ENCODE results near the gene LYZL4.

LYZL4 gene

DNA sequence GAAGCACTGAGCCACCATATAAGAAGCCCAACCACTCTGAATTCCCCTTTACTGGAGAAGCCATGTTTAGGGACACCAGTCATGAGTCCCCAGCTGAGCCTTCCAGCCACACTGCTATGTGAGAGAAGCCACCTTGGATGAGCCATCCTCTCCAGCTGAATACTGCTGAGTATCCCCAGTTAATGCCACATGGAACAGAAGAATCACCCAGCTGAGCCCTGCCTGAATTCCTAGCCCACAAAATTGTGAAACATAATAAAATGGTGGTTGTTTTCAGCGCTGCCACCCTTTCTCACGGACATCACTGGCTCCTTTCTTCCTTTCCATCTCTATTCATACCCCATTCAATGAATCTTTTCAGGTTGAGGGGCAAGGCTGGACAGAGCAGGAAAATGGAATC, 22.1 kb upstream of the LYZL4 start:
- in situ Hi-C loops (cut with MboI; ENCODE audit: low pct_unique_long_range_greater_than_20kb, low sequenced_read_pairs): loop anchor here (25.0 kb wide), 3 partner anchors 195 to 545 kb away; no protein-coding TSS in a partner anchor
- no peak for DNase-seq

- DNase-seq: no peak
These were observed 20.5 kb upstream of the LYZL4 start for GRCh38 chr3:42430781-42431532.

DNA sequence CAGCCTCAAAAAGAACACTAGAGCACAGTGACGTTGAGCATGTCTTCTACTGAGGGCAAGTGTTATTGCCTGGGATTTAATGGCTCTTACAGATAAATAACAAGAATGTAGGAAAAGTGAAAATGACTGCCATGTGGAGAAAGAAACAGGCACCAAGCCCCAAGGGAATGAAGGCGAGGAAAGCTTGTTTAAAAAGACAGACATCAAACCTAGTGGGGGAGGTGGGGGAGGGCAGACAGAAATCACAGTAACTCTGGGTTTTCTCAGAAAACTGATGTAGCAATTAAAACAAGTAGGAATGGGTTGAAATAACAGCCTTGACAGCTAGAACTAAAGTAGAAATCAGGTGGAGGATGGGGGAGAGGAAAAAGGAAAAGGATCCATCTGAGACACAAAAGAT, 18.4 kb upstream of the LYZL4 start:
- no peak for DNase-seq
- in situ Hi-C loops (cut with MboI; ENCODE audit: low pct_unique_long_range_greater_than_20kb, low sequenced_read_pairs): loop anchor here (25.0 kb wide), 3 partner anchors 192 to 542 kb away; no protein-coding TSS in a partner anchor

More at GRCh38 chr3:42430781-42431532, 20.5 kb upstream of the LYZL4 start:
- in situ Hi-C loops (cut with MboI; ENCODE audit: low pct_unique_long_range_greater_than_20kb, low sequenced_read_pairs): loop anchor here (25.0 kb wide), 3 partner anchors 194 to 544 kb away; no protein-coding TSS in a partner anchor

GRCh38 chr3:42425736-42426407, 15.5 kb upstream of the LYZL4 start:
- in situ Hi-C loops (cut with MboI; ENCODE audit: low pct_unique_long_range_greater_than_20kb, low sequenced_read_pairs): loop anchor here (25.0 kb wide), 3 partner anchors 189 to 539 kb away; no protein-coding TSS in a partner anchor
- no peak for DNase-seq

GRCh38 chr3:42424911-42425310, 14.5 kb upstream of the LYZL4 start:
- DNase-seq: no peak
- in situ Hi-C loops (cut with MboI; ENCODE audit: low pct_unique_long_range_greater_than_20kb, low sequenced_read_pairs): loop anchor here (25.0 kb wide), 3 partner anchors 188 to 538 kb away; no protein-coding TSS in a partner anchor

DNA sequence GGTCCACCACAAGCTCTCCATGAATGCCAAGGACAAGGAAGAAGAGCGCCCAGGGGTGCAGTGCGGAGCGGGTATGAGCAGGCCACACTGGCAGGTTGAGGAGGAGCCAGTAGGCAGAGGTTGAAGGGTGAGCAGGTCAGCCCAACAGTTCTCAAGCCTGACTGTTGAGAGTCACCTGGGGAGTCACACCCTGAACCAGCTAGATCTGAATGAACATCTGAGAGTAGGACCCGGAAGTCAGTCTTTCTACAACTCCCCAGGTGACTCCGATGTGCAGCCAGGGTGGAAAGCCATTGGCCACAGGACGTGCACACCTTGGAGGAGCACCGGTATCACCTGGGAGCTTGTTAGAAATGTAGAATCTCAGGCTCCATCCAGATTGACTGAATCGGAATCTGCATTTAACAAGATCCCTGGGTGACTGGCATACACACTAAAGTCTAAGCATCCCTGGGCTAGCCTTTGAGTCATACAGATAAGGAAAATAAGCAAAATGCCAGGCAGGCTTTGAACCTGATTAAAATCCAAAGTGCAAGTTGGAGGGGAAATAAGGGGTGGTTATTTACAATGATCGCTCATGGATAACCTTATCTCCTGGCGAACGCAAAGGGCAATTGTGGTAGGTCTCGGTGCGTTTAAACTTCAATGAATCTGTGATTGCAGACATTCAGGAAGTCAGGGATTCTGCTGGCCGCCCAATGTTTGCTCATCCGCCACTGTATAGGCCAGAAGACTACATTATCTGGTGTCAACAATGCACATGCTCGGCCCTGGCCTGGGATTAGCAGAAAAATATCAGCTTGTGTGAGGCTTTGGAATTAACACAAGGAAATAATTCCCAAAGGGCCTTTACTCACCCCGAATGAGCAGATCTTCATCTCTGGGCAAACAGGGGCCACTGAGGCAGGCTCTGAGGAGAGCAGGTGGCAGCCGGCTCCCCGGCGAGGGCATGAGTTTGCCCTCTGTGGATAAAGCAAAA, 11.7 kb upstream of the LYZL4 start:
- in situ Hi-C loops (cut with MboI; ENCODE audit: low pct_unique_long_range_greater_than_20kb, low sequenced_read_pairs): no loop called here
- no peak for DNase-seq

DNA sequence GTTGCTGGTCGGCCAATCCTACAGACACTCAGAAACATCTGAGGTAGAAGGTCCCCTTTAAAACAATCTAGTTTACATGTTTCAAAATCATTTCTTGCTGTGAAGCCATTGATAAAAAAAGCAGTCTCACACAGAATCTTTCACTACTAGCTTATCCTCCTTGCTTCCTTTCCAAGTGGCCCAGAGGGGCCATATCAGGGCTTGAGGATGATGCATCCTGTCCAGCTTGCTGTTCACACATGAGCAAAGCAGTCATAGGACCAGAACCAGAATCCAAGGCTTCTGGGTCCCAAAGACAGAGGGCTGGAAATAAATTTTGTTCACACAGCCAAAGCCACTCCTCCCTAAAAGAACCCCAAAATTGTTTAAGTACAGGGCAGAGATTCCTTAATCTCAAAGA, 9.2 kb upstream of the LYZL4 start:
- no peak for DNase-seq
- in situ Hi-C loops (cut with MboI; ENCODE audit: low pct_unique_long_range_greater_than_20kb, low sequenced_read_pairs): no loop called here

- in situ Hi-C loops (cut with MboI; ENCODE audit: low pct_unique_long_range_greater_than_20kb, low sequenced_read_pairs): no loop called here
- no peak for DNase-seq
These were observed 2.2 kb upstream of the LYZL4 start for GRCh38 chr3:42412526-42413155.

DNA sequence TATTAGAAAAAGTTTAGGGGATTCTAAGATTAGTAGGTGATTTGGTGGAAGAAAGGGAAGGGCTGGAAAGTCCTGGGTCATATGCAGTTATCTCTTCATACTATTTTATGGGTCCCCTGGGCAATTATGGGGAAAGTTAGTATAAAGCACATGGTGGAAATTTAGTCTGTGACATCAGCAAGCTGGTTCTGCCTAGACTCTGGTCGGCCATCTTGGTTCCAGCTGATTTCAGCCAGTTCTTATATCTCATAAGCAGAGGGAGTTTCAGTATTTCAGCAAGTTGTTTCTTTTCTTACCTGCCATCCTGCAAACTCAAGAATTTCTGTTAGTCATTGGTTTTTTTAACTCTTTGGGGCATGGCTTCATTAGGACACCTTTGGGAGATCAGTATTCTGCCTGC, 1.0 kb upstream of the LYZL4 start:
- no peak for DNase-seq
- in situ Hi-C loops (cut with MboI; ENCODE audit: low pct_unique_long_range_greater_than_20kb, low sequenced_read_pairs): no loop called here

DNA sequence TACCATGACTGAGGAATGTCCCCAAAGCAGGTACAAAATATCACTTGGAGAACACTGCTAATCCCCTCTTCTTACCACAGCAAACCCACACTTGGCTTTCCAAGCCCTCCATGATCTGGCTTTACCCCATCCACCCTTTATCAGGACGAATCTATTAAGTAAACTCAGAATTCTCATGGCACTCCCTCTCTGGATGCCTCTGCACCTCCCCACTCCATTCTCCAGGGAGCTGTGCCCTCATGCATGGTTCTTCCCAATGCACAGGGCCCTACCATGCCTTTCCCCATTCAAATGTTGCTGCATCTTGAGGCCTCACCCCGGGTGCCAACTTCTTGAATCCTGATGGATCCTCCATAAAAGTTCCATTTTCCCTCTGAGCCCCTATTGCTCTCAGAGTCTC, 2.3 kb downstream of the LYZL4 start:
- in situ Hi-C loops (cut with MboI; ENCODE audit: low pct_unique_long_range_greater_than_20kb, low sequenced_read_pairs): no loop called here
- DNase-seq: no peak

GRCh38 chr3:42406727-42407450, 3.5 kb downstream of the LYZL4 start:
- no peak for DNase-seq
- in situ Hi-C loops (cut with MboI; ENCODE audit: low pct_unique_long_range_greater_than_20kb, low sequenced_read_pairs): no loop called here

DNA sequence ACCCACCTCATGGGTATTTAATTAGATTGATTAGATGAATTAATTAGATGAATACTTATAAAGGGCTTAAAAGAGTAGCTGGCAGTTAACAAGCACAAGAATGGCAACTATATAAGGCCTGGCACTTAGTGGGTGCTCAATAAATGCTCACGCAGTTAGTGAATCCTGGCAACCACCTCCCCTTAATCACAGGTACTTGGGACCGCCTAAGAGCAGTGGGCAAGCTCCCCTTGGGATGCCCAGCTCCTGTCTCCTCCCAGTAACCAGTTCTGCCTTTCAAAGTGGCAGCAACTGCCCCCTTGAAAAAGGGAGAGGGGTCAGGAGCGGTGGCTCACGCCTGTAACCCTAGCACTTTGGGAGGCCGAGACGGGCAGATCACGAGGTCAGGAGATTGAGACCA, 4.6 kb downstream of the LYZL4 start:
- no peak for DNase-seq
- in situ Hi-C loops (cut with MboI; ENCODE audit: low pct_unique_long_range_greater_than_20kb, low sequenced_read_pairs): no loop called here

DNA sequence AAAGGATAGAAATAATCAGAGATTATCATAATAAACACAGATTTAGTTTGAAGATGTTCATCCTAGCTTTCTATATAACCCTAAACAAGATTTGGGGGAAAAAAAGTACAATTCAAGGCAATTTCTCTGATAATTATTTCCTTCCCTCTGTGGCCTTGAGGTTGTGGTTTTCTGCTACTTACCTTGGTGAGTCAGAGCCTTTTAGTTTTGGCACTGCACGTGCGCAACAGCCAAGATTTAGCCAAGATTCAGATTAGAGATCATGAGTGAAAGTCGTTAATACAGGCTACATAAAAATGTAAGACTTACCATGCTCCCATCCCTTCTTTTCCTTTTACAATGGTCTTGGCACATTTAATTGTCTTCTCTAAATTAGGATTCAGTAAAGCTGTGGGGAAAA, 6.7 kb downstream of the LYZL4 start:
- in situ Hi-C loops (cut with MboI; ENCODE audit: low pct_unique_long_range_greater_than_20kb, low sequenced_read_pairs): no loop called here
- DNase-seq: no peak

- DNase-seq: no peak
- in situ Hi-C loops (cut with MboI; ENCODE audit: low pct_unique_long_range_greater_than_20kb, low sequenced_read_pairs): no loop called here
These were observed 7.9 kb downstream of the LYZL4 start for GRCh38 chr3:42402394-42403096.

DNA sequence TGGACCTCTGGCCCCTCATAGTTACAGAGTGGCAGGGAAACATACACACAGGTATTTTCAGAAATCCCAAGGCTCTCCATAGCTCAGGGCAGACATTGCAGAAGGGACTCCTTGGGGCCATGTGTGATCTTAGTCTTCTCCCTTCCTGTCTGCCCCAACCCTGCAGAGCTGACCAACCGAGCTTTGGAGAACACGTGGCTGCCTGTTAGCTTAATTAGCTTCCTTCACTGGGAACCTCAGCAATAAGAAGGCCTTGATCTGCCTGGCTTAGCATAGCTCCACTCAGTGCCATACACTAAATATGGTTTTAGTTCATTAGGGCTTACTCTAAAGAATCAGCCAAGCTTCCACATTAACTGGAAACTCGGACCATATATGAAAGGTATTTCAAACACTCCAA, 12.3 kb downstream of the LYZL4 start:
- no peak for DNase-seq
- in situ Hi-C loops (cut with MboI; ENCODE audit: low pct_unique_long_range_greater_than_20kb, low sequenced_read_pairs): no loop called here

DNA sequence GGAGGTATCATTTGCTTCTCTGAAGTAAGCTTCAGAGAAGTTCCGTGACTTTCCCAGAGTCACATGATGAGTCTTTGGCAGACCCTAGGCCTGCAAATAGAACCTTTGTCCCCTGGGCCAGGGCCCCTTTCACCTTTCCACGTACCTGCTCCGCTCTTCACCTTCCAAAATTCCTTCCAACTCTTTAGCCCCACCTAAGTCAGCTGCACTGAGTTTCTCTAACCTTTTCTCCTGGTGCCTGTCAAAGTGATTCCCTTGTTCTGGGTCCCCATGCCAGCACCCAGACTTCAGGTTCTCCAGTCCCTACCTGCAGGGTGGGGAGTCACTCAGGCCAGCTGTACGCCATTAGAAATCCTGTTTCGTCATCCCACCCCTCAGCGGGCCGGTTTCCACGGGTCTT, 12.8 kb downstream of the LYZL4 start:
- DNase-seq: no peak
- in situ Hi-C loops (cut with MboI; ENCODE audit: low pct_unique_long_range_greater_than_20kb, low sequenced_read_pairs): no loop called here

- in situ Hi-C loops (cut with MboI; ENCODE audit: low pct_unique_long_range_greater_than_20kb, low sequenced_read_pairs): no loop called here
These were observed 15.7 kb downstream of the LYZL4 start for GRCh38 chr3:42394579-42395288.

More at GRCh38 chr3:42394579-42395288, 15.7 kb downstream of the LYZL4 start:
- DNase-seq: no peak

Data from KBM-7 (cell line).